Measurements from ENCODE around the gene SKIL. TPM values are rescaled to one million over a fixed set of nuclear protein-coding genes. Genes with fewer than 3 reads are reported as not detected.

Gene SKIL
- total RNA-seq, 1 experiment from 2014 or later: 15.1 TPM

DNA sequence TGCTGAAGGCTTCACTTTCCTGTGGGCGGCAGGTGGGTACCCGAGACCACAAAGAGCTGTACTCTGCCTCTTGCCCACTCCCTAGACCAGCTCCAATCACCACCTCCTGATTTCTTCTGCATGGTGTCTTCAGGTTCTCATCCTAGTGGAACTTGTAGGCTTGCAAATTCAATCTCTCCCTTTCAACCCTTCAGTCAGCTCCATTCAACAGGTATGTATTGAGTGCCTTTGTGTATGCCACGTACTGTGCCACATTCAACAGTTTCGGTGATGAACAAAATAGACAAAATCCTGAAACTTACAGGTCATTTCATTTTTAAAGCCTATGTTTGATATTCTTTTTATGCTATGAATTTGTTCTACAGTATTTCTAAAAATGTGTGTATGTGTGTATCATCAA lies 55.8 kb downstream of the SKIL start:
- H3K4me1 ChIP-seq (ENCODE audit: control insufficient read depth in 1 of 2, insufficient read depth in 2 of 2, low read length in 2 of 2): no peaks in the 10 kb centered on the region
- ATAC-seq (no peak), DNase-seq (ENCODE audit: low read depth, low spot score) (no peak)
- H4K20me1 ChIP-seq (ENCODE audit: insufficient read depth): no peaks in the 10 kb centered on the region
- POLR2A ChIA-PET: interaction anchor here (1.4 to 1.9 kb wide), 2 partner anchors 398 to 456 kb away, joined by 4 to 7 read pairs; partner anchors contain the start of gene RPL22L1
- H3K9me2 ChIP-seq (ENCODE audit: insufficient read depth): no peaks in the 10 kb centered on the region
- no peak overlapping the region for H3K9ac ChIP-seq (ENCODE audit: low read length)
- CTCF ChIA-PET: interaction anchor here (0.9 to 6.6 kb wide), 13 partner anchors 11 to 456 kb away, joined by 3 to 212 read pairs (median 5); partner anchors contain the start of gene RPL22L1
- no peaks in the 10 kb centered on the region for H3K9me3 ChIP-seq (ENCODE audit: control insufficient read depth in 1 of 2, insufficient read depth in 1 of 2, low read depth in 1 of 2, low read length in 2 of 2)
- no peak overlapping the region for H3K4me3 ChIP-seq (replicated peaks in 1 of 2; ENCODE audit: low read depth in 1 of 2, low read length in 2 of 2)
- RAD21 ChIA-PET (ENCODE audit: low non-redundant PET in 1 of 2, low total read pairs in 2 of 2, uncharacterized antibody in 2 of 2, unreplicated experiment in 2 of 2): interaction anchor here (1.2 to 1.5 kb wide), 5 partner anchors 277 to 435 kb away, joined by 4 to 10 read pairs (median 7); no protein-coding TSS in a partner anchor
- H3K36me3 ChIP-seq (ENCODE audit: control insufficient read depth in 1 of 2, insufficient read depth in 2 of 2, low read length in 2 of 2): no peaks in the 10 kb centered on the region
- H2AFZ ChIP-seq (ENCODE audit: low read depth, low read length, poor library complexity, severe bottlenecking): no peak overlapping the region
- no peak overlapping the region for H3K4me2 ChIP-seq (ENCODE audit: low read length)
- no TSS peak for BruUV-seq (replicated peaks)
- intact Hi-C loops (cut with micrococcal nuclease): loop anchor here (5.0 to 10.0 kb wide), 3 partner anchors 226 to 651 kb away; partner anchors contain the start of gene LRRC31
- no peak overlapping the region for H3K27ac ChIP-seq (ENCODE audit: low read depth, low read length)
- TF ChIP-seq, protein P1, sequence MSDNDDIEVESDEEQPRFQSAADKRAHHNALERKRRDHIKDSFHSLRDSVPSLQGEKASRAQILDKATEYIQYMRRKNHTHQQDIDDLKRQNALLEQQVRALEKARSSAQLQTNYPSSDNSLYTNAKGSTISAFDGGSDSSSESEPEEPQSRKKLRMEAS (IDR thresholded peaks at IDR 0.05): no peak
- H3K79me2 ChIP-seq (ENCODE audit: insufficient read depth, low read length): no peaks in the 10 kb centered on the region
- H3K27me3 ChIP-seq (ENCODE audit: insufficient read depth, low read length): no peaks in the 10 kb centered on the region

DNA sequence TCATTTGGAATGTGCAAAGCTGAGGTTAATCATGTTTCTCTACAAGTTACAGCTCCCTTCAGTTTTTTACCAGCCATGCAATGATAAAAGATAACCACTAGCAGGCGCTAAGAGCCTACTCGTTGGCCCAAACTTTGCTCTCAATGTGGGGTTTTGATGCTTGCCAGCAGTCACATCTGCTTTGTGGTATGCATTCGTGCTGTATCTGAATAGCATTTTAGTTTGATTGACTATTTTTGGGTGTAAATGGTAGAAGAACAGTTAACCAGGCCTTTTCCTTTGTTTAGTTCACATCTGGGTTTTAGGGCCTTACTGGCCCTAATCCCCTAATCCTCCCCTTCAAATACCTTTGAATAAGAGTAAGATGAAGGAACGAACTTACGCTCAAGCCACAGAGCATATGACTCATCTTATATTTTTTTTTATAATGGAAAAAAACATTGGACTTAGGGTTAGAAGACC lies 56.7 kb downstream of the SKIL start:
- intact Hi-C loops (cut with micrococcal nuclease): loop anchor here (1.0 to 10.0 kb wide), 6 partner anchors 227 to 652 kb away; partner anchors contain the start of gene LRRC31
- ChIA-PET CTCF (interaction anchor here (0.6 to 6.6 kb wide), 23 partner anchors 10 to 456 kb away, joined by 3 to 212 read pairs (median 4); partner anchors contain the start of gene RPL22L1), POLR2A (interaction anchor here (1.4 to 1.9 kb wide), 2 partner anchors 397 to 455 kb away, joined by 4 to 7 read pairs; partner anchors contain the start of gene RPL22L1), RAD21 (ENCODE audit: low non-redundant PET in 1 of 2, low total read pairs in 2 of 2, uncharacterized antibody in 2 of 2, unreplicated experiment in 2 of 2) (interaction anchor here (0.6 to 1.5 kb wide), 11 partner anchors 22 to 434 kb away, joined by 3 to 10 read pairs (median 6); no protein-coding TSS in a partner anchor)
- H3K27ac ChIP-seq (ENCODE audit: low read depth, low read length): no peak overlapping the region
- H3K27me3 ChIP-seq (ENCODE audit: insufficient read depth, low read length): no peaks in the 10 kb centered on the region
- no peak overlapping the region for H3K4me3 ChIP-seq (replicated peaks in 1 of 2; ENCODE audit: low read depth in 1 of 2, low read length in 2 of 2)
- H3K36me3 ChIP-seq (ENCODE audit: control insufficient read depth in 1 of 2, insufficient read depth in 2 of 2, low read length in 2 of 2): no peaks in the 10 kb centered on the region
- no TSS peak for BruUV-seq (replicated peaks)
- DNase-seq (ENCODE audit: low read depth, low spot score) (peak; percentile 45), ATAC-seq (peak; percentile 84)
- peak overlapping the region; percentile 72 for H2AFZ ChIP-seq (ENCODE audit: low read depth, low read length, poor library complexity, severe bottlenecking)
- TF ChIP-seq, protein P2, sequence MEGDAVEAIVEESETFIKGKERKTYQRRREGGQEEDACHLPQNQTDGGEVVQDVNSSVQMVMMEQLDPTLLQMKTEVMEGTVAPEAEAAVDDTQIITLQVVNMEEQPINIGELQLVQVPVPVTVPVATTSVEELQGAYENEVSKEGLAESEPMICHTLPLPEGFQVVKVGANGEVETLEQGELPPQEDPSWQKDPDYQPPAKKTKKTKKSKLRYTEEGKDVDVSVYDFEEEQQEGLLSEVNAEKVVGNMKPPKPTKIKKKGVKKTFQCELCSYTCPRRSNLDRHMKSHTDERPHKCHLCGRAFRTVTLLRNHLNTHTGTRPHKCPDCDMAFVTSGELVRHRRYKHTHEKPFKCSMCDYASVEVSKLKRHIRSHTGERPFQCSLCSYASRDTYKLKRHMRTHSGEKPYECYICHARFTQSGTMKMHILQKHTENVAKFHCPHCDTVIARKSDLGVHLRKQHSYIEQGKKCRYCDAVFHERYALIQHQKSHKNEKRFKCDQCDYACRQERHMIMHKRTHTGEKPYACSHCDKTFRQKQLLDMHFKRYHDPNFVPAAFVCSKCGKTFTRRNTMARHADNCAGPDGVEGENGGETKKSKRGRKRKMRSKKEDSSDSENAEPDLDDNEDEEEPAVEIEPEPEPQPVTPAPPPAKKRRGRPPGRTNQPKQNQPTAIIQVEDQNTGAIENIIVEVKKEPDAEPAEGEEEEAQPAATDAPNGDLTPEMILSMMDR (IDR thresholded peaks at IDR 0.05 in 2 of 3, conservative IDR thresholded peaks at IDR 0.05 in 1 of 3; ENCODE audit: borderline replicate concordance in 1 of 3, insufficient read depth in 1 of 3, low read depth in 2 of 3, low read length in 2 of 3): peak; percentile 92 to 98 (median 95)
- TF ChIP-seq RAD21 (IDR thresholded peaks at IDR 0.05; ENCODE audit: low read depth): peak; percentile 96
- TF ChIP-seq, protein P3, sequence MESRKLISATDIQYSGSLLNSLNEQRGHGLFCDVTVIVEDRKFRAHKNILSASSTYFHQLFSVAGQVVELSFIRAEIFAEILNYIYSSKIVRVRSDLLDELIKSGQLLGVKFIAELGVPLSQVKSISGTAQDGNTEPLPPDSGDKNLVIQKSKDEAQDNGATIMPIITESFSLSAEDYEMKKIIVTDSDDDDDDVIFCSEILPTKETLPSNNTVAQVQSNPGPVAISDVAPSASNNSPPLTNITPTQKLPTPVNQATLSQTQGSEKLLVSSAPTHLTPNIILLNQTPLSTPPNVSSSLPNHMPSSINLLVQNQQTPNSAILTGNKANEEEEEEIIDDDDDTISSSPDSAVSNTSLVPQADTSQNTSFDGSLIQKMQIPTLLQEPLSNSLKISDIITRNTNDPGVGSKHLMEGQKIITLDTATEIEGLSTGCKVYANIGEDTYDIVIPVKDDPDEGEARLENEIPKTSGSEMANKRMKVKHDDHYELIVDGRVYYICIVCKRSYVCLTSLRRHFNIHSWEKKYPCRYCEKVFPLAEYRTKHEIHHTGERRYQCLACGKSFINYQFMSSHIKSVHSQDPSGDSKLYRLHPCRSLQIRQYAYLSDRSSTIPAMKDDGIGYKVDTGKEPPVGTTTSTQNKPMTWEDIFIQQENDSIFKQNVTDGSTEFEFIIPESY (IDR thresholded peaks at IDR 0.05; ENCODE audit: extremely low read depth, insufficient replicate concordance, low read length): no peak
- H3K79me2 ChIP-seq (ENCODE audit: insufficient read depth, low read length): no peaks in the 10 kb centered on the region
- H4K20me1 ChIP-seq (ENCODE audit: insufficient read depth): no peaks in the 10 kb centered on the region
- no peaks in the 10 kb centered on the region for H3K9me3 ChIP-seq (ENCODE audit: control insufficient read depth in 1 of 2, insufficient read depth in 1 of 2, low read depth in 1 of 2, low read length in 2 of 2)
- no peaks in the 10 kb centered on the region for H3K9me2 ChIP-seq (ENCODE audit: insufficient read depth)
- H3K4me2 ChIP-seq (ENCODE audit: low read length): 0 out of 2 replicates have a peak overlapping the region, but pooled peaks have one; percentile 12
- H3K4me1 ChIP-seq (ENCODE audit: control insufficient read depth in 1 of 2, insufficient read depth in 2 of 2, low read length in 2 of 2): no peaks in the 10 kb centered on the region
- H3K9ac ChIP-seq (ENCODE audit: low read length): no peak overlapping the region
